ENCODE results near the gene PLOD1.

- no peak for TF ChIP-seq JUNB (IDR thresholded peaks at IDR 0.05; ENCODE audit: unreplicated experiment)
- no peak for TF ChIP-seq STAT1 (IDR thresholded peaks at IDR 0.05; ENCODE audit: unreplicated experiment)
These were observed 12.1 kb downstream of the PLOD1 start for GRCh38 chr1:11946647-11947046.
